B cell (primary cell): ENCODE results near the gene TPCN1.

ENCODE experiments used
- EZH2 ChIP-seq: IDR thresholded peaks from 2 replicates; pipeline ENCODE4 v1.6.1; 2012; ENCODE audit warnings: borderline replicate concordance, low read depth, mild to moderate bottlenecking, moderate library complexity, low read length; ENCODE audit not compliant: insufficient read depth, poor library complexity, severe bottlenecking
- TF ChIP-seq, protein P1 (sequence below): fragments of 200-600 bp; IDR thresholded peaks from one replicate; pipeline ENCODE4 v1.8.0; 2022; ENCODE audit warnings: antibody characterized with exemption, mild to moderate bottlenecking

GRCh38 chr12:113285679-113286610 lies 64.7 kb downstream of the TPCN1 start:
- TF ChIP-seq, protein P1, sequence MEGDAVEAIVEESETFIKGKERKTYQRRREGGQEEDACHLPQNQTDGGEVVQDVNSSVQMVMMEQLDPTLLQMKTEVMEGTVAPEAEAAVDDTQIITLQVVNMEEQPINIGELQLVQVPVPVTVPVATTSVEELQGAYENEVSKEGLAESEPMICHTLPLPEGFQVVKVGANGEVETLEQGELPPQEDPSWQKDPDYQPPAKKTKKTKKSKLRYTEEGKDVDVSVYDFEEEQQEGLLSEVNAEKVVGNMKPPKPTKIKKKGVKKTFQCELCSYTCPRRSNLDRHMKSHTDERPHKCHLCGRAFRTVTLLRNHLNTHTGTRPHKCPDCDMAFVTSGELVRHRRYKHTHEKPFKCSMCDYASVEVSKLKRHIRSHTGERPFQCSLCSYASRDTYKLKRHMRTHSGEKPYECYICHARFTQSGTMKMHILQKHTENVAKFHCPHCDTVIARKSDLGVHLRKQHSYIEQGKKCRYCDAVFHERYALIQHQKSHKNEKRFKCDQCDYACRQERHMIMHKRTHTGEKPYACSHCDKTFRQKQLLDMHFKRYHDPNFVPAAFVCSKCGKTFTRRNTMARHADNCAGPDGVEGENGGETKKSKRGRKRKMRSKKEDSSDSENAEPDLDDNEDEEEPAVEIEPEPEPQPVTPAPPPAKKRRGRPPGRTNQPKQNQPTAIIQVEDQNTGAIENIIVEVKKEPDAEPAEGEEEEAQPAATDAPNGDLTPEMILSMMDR: no peak
- TF ChIP-seq EZH2: no peak
